ENCODE data around the gene MGST1. TPM values are rescaled to one million over a fixed set of nuclear protein-coding genes. Genes with fewer than 3 reads are reported as not detected.

The MGST1 gene
- total and polyA plus RNA-seq, 2 experiments from 2014 or later, result 256 to 434 TPM

GRCh38 chr12:16358878-16359277 lies 11.4 kb downstream of the MGST1 start:
- H3K79me2 ChIP-seq, result no peaks in the 10 kb centered on the region
- no peaks in the 10 kb centered on the region for H4K20me1 ChIP-seq (ENCODE audit: insufficient read depth, poor library complexity, severe bottlenecking)
- H3K9me2 ChIP-seq (replicated peaks; ENCODE audit: insufficient read depth), result no peaks in the 10 kb centered on the region
- H3K36me3 ChIP-seq (replicated peaks; ENCODE audit: insufficient read depth, low read depth), result no peaks in the 10 kb centered on the region
- no peaks in the 10 kb centered on the region for H3K4me1 ChIP-seq (ENCODE audit: insufficient read depth)
- DNase-seq (ENCODE audit: low spot score), result no peak
- no peak for TF ChIP-seq EZH2phosphoT487 (IDR thresholded peaks at IDR 0.05; ENCODE audit: low read depth, severe bottlenecking, unreplicated experiment)
- TF ChIP-seq CTCF (IDR thresholded peaks at IDR 0.05; ENCODE audit: poor library complexity), result no peak
- TF ChIP-seq EZH2 (IDR thresholded peaks at IDR 0.05; ENCODE audit: borderline replicate concordance), result no peak
- no peaks in the 10 kb centered on the region for H3K9me3 ChIP-seq (ENCODE audit: low read depth)
- H3K4me3 ChIP-seq, result no peak overlapping the region
- H3K4me2 ChIP-seq, result no peak overlapping the region
- no peaks in the 10 kb centered on the region for H3K27me3 ChIP-seq
- H2AFZ ChIP-seq, result no peak overlapping the region
- 82% methylated on average over 4 of the region's 4 CpGs for WGBS (ENCODE audit: low lambda C conversion rate, missing lambda C conversion rate)
- H3K27ac ChIP-seq, result no peak overlapping the region

- WGBS (ENCODE audit: low lambda C conversion rate, missing lambda C conversion rate), result 69% methylated on average over 20 of the region's 20 CpGs
- Histone ChIP-seq H3K79me2 (no peaks in the 10 kb centered on the region), H3K4me1 (ENCODE audit: insufficient read depth) (no peaks in the 10 kb centered on the region), H4K20me1 (ENCODE audit: insufficient read depth, poor library complexity, severe bottlenecking) (no peaks in the 10 kb centered on the region), H3K27me3 (no peaks in the 10 kb centered on the region), H3K9me3 (ENCODE audit: low read depth) (no peaks in the 10 kb centered on the region), H3K27ac (no peak overlapping the region), H2AFZ (no peak overlapping the region), H3K4me3 (no peak overlapping the region), H3K36me3 (replicated peaks; ENCODE audit: insufficient read depth, low read depth) (no peaks in the 10 kb centered on the region), H3K9me2 (replicated peaks; ENCODE audit: insufficient read depth) (no peaks in the 10 kb centered on the region), H3K4me2 (no peak overlapping the region)
- DNase-seq (ENCODE audit: low spot score), result peak; percentile 68
- TF ChIP-seq EZH2 (IDR thresholded peaks at IDR 0.05; ENCODE audit: borderline replicate concordance) (no peak), CTCF (IDR thresholded peaks at IDR 0.05; ENCODE audit: poor library complexity) (peak; percentile 66)
These were observed 12.4 kb downstream of the MGST1 start for GRCh38 chr12:16359512-16360491.

GRCh38 chr12:16361142-16361783 lies 13.8 kb downstream of the MGST1 start:
- Histone ChIP-seq H3K79me2 (no peaks in the 10 kb centered on the region), H3K27ac (no peak overlapping the region), H3K36me3 (replicated peaks; ENCODE audit: insufficient read depth, low read depth) (no peaks in the 10 kb centered on the region), H3K9me3 (ENCODE audit: low read depth) (no peaks in the 10 kb centered on the region), H3K4me2 (no peak overlapping the region), H4K20me1 (ENCODE audit: insufficient read depth, poor library complexity, severe bottlenecking) (no peaks in the 10 kb centered on the region), H3K4me3 (no peak overlapping the region), H2AFZ (no peak overlapping the region), H3K27me3 (no peaks in the 10 kb centered on the region), H3K9me2 (replicated peaks; ENCODE audit: insufficient read depth) (no peaks in the 10 kb centered on the region), H3K4me1 (ENCODE audit: insufficient read depth) (no peaks in the 10 kb centered on the region)
- no peak for DNase-seq (ENCODE audit: low spot score)
- WGBS (ENCODE audit: low lambda C conversion rate, missing lambda C conversion rate), result 89% methylated on average over 7 of the region's 7 CpGs
- TF ChIP-seq EZH2 (IDR thresholded peaks at IDR 0.05; ENCODE audit: borderline replicate concordance) (no peak), CTCF (IDR thresholded peaks at IDR 0.05; ENCODE audit: poor library complexity) (no peak), EZH2phosphoT487 (IDR thresholded peaks at IDR 0.05; ENCODE audit: low read depth, severe bottlenecking, unreplicated experiment) (no peak)
